CD4-positive, alpha-beta T cell (primary cell): ENCODE measurements around the gene SLC27A2. TPM values are rescaled to one million over a fixed set of nuclear protein-coding genes. Genes with fewer than 3 reads are reported as not detected.

Source experiments
- ATAC-seq: fragments of 200-7000 bp; cut with Tn5 transposase; one replicate; pipeline ENCODE4 v1.10.0; 2022; ENCODE audit warnings: mild to moderate bottlenecking; ENCODE audit not compliant: poor library complexity
- CTCF ChIA-PET: fragments of 350-600 bp; sonication (Branson Sonifier 250); formaldehyde crosslinking; loops from one replicate; lab custom pipeline; 2021; ENCODE audit warnings: antibody characterized with exemption, inconsistent platforms; lab: Charles Lee
- POLR2A ChIA-PET: fragments of 350-600 bp; sonication (Branson Sonifier 250); formaldehyde crosslinking; loops from one replicate; lab custom pipeline; 2021; ENCODE audit warnings: antibody characterized with exemption, inconsistent platforms; lab: Charles Lee
- DNase-seq, 14 experiments: peaks; one replicate each; pipeline ENCODE4 v3.0.0-alpha.2; 2013 to 2020; ENCODE audit warnings: mixed read lengths in 2 of 14
- H3K27ac ChIP-seq, 2 donors: one replicate each; pipeline versions ENCODE4 v1.5.1 to v1.7.0; 2013; ENCODE audit warnings: low read length in 2 of 2, low read depth in 1 of 2, mild to moderate bottlenecking in 1 of 2
- H3K27me3 ChIP-seq, 2 experiments: 1 replicate in 1 of 2; 2 replicates in 1 of 2; pipeline versions ENCODE4 v1.6.1 to v1.7.0; 2013; ENCODE audit warnings: low read length in 2 of 2, control low read depth in 1 of 2, mild to moderate bottlenecking in 1 of 2, moderate library complexity in 1 of 2; ENCODE audit not compliant: insufficient read depth in 2 of 2, control insufficient read depth in 1 of 2
- H3K36me3 ChIP-seq: one replicate; pipeline ENCODE4 v1.6.1; 2013; ENCODE audit warnings: low read length, control low read depth; ENCODE audit not compliant: insufficient read depth
- H3K4me1 ChIP-seq: one replicate; pipeline ENCODE4 v1.6.1; 2013; ENCODE audit warnings: low read length, control low read depth; ENCODE audit not compliant: insufficient read depth
- H3K4me3 ChIP-seq: one replicate; pipeline ENCODE4 v1.5.1; 2013; ENCODE audit warnings: mild to moderate bottlenecking, low read length, moderate library complexity
- H3K9me3 ChIP-seq, 2 experiments: 1 replicate in 1 of 2; 2 replicates in 1 of 2; pipeline versions ENCODE4 v1.6.1 to v1.7.0; 2013; ENCODE audit warnings: low read length in 2 of 2, mild to moderate bottlenecking in 2 of 2, control low read depth in 1 of 2, moderate library complexity in 1 of 2; ENCODE audit not compliant: control insufficient read depth in 1 of 2, insufficient read depth in 1 of 2
- H3K27ac Mint-ChIP-seq: one replicate; pipeline ENCODE4 v1.8.0; 2020; ENCODE audit warnings: mixed read lengths
- H3K27me3 Mint-ChIP-seq: one replicate; pipeline ENCODE4 v1.8.0; 2021; ENCODE audit warnings: mixed read lengths
- H3K36me3 Mint-ChIP-seq: one replicate; pipeline ENCODE4 v1.8.0; 2021; ENCODE audit warnings: low read depth, mixed read lengths
- H3K4me1 Mint-ChIP-seq: one replicate; pipeline ENCODE4 v1.8.0; 2021; ENCODE audit warnings: low read depth, mixed read lengths
- H3K4me3 Mint-ChIP-seq: one replicate; pipeline ENCODE4 v1.8.0; 2020; ENCODE audit warnings: mild to moderate bottlenecking, mixed read lengths
- H3K9me3 Mint-ChIP-seq: one replicate; pipeline ENCODE4 v1.8.0; 2020; ENCODE audit warnings: mixed read lengths
- CTCF ChIP-seq: fragments of 200-600 bp; IDR thresholded peaks from one replicate; pipeline ENCODE4 v1.8.0; 2022; ENCODE audit warnings: antibody characterized with exemption, mild to moderate bottlenecking
- intact Hi-C, 2 experiments: fragments of 100-400 bp; cut with DNase I in 1 of 2; cut with micrococcal nuclease in 1 of 2; formaldehyde crosslinking; loops; one replicate each; pipeline versions ENCODE4 v1.15.1 to v1.9.0; 2023 to 2025; cut with DNase I, micrococcal nuclease
- total RNA-seq, 174 experiments: library from RNA in 2 of 174; stranded (reverse) in 2 of 174; gene quantifications; one replicate each; pipeline ENCODE4 v1.2.3 and lab custom pipeline; 2021 to 2026

Gene SLC27A2
- total RNA-seq, 2 experiments from 2014 or later, result 0.22 to 0.31 TPM

- H3K9me3 Mint-ChIP-seq, result no peaks in the 10 kb centered on the region
- Histone ChIP-seq H3K36me3 (no peaks in the 10 kb centered on the region), H3K27me3 (no peaks in the 10 kb centered on the region), H3K4me3 (no peak overlapping the region), H3K9me3 (no peaks in the 10 kb centered on the region), H3K4me1 (no peaks in the 10 kb centered on the region), H3K27ac (no peak overlapping the region)
- intact Hi-C loops, result no loop called here
- no peak for TF ChIP-seq CTCF
- CTCF ChIA-PET, result no interaction called here
- DNase-seq (no peak), ATAC-seq (no peak)
- H3K4me1 Mint-ChIP-seq, result no peaks in the 10 kb centered on the region
- H3K4me3 Mint-ChIP-seq, result no peak overlapping the region
- no peak overlapping the region for H3K27ac Mint-ChIP-seq
- no peaks in the 10 kb centered on the region for H3K27me3 Mint-ChIP-seq
- POLR2A ChIA-PET, result no interaction called here
- H3K36me3 Mint-ChIP-seq, result no peaks in the 10 kb centered on the region
Observed at GRCh38 chr15:50238255-50238654, 56.3 kb downstream of the SLC27A2 start.

GRCh38 chr15:50241684-50242450, 59.9 kb downstream of the SLC27A2 start:
- CTCF ChIA-PET, result no interaction called here
- H3K4me3 ChIP-seq, result no peak overlapping the region

GRCh38 chr15:50244153-50244552, 62.2 kb downstream of the SLC27A2 start:
- Mint-ChIP-seq H3K9me3 (no peaks in the 10 kb centered on the region), H3K4me1 (peaks cover 19% of the 10 kb centered on the region), H3K36me3 (no peaks in the 10 kb centered on the region), H3K27ac (no peak overlapping the region), H3K27me3 (no peaks in the 10 kb centered on the region), H3K4me3 (no peak overlapping the region)
- Histone ChIP-seq H3K9me3 (no peaks in the 10 kb centered on the region), H3K4me3 (no peak overlapping the region), H3K27me3 (no peaks in the 10 kb centered on the region), H3K27ac (no peak overlapping the region), H3K4me1 (peaks cover 16% of the 10 kb centered on the region), H3K36me3 (no peaks in the 10 kb centered on the region)
- DNase-seq (no peak), ATAC-seq (no peak)
- intact Hi-C loops, result no loop called here
- no peak for TF ChIP-seq CTCF
- ChIA-PET CTCF (interaction anchor here (0.9 kb wide), 1 partner anchor 55 kb away, joined by 3 read pairs; no protein-coding TSS in a partner anchor), POLR2A (no interaction called here)

More at GRCh38 chr15:50241684-50242450, 59.9 kb downstream of the SLC27A2 start:
- H3K27me3 ChIP-seq, result no peaks in the 10 kb centered on the region
- no peak overlapping the region for H3K4me3 Mint-ChIP-seq
- no peaks in the 10 kb centered on the region for H3K9me3 Mint-ChIP-seq
- no peak overlapping the region for H3K27ac Mint-ChIP-seq
- intact Hi-C loops, result no loop called here
- no peaks in the 10 kb centered on the region for H3K4me1 Mint-ChIP-seq
- H3K27me3 Mint-ChIP-seq, result no peaks in the 10 kb centered on the region
- no peak overlapping the region for H3K27ac ChIP-seq
- ATAC-seq, result no peak
- no peaks in the 10 kb centered on the region for H3K9me3 ChIP-seq
- TF ChIP-seq CTCF, result no peak
- no peak for DNase-seq
- H3K36me3 ChIP-seq, result no peaks in the 10 kb centered on the region
- no peaks in the 10 kb centered on the region for H3K4me1 ChIP-seq
- no peaks in the 10 kb centered on the region for H3K36me3 Mint-ChIP-seq
- POLR2A ChIA-PET, result no interaction called here
